Astrocyte of the spinal cord (primary cell): Measurements from ENCODE around the gene TTC39C.

Experiments used
- DNase-seq: peaks from one replicate; pipeline ENCODE4 v3.0.0; 2011; ENCODE audit warnings: low read depth, low spot score
- H3K4me3 ChIP-seq: 2 replicates; pipeline ENCODE4 v1.5.1; 2011; ENCODE audit warnings: low read depth, mild to moderate bottlenecking, low read length, moderate library complexity
- in situ Hi-C: cut with HindIII; loops from 2 replicates; pipeline ENCODE4 v1.10.0; 2017; ENCODE audit warnings: low sequenced_read_pairs
- TF ChIP-seq, protein P1 (sequence below): IDR thresholded peaks from 2 replicates; pipeline ENCODE4 v1.5.1; 2012; ENCODE audit warnings: low read depth, mild to moderate bottlenecking, low read length, inconsistent platforms

TTC39C gene

DNA sequence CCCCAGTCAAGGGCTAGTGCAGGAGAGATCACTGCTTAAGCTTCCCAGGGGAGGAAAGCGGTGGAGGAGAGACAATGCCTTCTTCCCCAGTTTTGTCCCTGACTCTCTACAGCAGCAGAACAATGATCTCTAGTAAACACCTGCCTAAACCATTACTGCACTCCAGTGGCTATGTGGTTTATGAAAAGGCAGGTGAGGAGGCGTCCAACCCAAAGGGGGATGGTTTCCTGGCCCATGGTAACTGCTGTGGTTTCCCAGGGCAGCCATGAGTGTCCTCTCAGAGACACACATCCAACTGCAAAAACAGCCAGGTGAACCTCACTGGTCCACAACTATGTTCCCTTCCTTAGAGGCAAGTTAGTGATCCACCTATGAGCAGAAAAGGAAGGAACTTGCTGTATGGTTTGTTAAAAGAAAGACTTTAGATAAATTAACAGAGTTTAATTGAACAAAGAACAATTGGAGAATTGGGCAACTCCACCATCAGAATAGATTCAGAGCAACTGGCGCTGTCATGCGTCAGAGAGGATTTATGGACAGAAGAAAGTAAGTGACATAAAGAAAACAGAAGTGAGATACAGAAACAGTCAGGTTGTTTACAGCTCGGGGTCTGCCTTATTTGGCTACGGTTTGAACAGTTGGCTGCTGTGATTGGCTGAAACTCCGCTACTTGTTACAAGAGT is 4.8 kb upstream of the TTC39C start:
- in situ Hi-C loops: no loop called here
- H3K4me3 ChIP-seq: no peak overlapping the region
- no peak for DNase-seq
- TF ChIP-seq, protein P1, sequence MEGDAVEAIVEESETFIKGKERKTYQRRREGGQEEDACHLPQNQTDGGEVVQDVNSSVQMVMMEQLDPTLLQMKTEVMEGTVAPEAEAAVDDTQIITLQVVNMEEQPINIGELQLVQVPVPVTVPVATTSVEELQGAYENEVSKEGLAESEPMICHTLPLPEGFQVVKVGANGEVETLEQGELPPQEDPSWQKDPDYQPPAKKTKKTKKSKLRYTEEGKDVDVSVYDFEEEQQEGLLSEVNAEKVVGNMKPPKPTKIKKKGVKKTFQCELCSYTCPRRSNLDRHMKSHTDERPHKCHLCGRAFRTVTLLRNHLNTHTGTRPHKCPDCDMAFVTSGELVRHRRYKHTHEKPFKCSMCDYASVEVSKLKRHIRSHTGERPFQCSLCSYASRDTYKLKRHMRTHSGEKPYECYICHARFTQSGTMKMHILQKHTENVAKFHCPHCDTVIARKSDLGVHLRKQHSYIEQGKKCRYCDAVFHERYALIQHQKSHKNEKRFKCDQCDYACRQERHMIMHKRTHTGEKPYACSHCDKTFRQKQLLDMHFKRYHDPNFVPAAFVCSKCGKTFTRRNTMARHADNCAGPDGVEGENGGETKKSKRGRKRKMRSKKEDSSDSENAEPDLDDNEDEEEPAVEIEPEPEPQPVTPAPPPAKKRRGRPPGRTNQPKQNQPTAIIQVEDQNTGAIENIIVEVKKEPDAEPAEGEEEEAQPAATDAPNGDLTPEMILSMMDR: no peak

- TF ChIP-seq, protein P1: no peak
- no peak for DNase-seq
- H3K4me3 ChIP-seq: no peak overlapping the region
- in situ Hi-C loops: no loop called here
Measured at GRCh38 chr18:24010673-24011072, 3.9 kb upstream of the TTC39C start.

GRCh38 chr18:24011123-24011917 is 3.2 kb upstream of the TTC39C start:
- in situ Hi-C loops: no loop called here
- TF ChIP-seq, protein P1: no peak
- no peak for DNase-seq
- H3K4me3 ChIP-seq: no peak overlapping the region

DNA sequence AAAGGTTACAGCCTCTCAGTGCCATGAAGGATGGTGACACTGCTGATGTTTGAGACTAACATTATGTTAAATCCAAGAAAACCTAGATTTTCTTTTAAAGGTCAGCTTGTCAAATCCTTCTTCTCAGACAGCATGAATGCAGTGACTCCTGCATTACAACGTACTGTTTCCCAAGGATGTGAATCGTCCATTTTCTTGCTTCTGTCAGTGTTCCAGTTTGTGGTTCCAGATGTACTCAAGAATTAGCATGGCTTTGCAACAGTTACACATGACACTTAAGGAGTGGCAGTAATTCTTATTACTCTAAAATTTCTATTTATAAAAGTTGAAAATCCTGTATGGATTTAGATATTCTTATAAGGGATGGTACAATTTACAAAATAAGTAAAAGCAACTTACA is 1.5 kb upstream of the TTC39C start:
- DNase-seq: no peak
- in situ Hi-C loops: no loop called here
- no peak overlapping the region for H3K4me3 ChIP-seq
- TF ChIP-seq, protein P1: no peak

DNA sequence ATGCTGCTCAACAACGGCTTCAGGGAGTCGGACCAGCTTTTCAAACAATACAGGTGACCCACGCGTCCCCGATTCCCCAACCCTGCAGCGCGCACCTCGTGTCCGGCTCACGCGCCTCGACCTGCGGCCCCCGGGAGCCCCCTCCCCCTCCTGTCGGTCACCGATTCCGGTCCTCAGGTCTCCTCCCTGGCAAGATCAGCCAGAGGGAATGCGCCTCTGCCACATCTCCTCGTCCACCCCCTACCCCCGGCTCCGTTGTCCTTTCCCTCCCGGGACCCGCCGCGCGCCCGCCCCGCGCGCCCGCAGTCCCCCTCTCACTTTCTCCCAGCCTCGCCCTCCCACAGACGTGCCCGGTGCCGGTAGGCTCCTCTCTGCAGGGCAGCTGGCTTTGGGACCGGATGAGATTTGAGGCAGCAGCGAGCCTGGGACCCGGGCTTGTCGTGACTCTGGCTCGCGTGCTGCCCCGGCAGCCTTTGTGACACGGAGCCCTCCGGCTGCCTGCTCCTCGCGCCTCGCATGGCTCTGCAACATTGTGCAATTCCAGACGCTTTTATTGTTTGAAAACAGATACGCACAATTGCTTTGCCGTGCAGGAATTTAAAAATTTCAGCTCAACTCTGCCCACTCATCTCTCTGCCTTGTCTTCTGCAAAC is 558 bp downstream of the TTC39C start:
- in situ Hi-C loops: no loop called here
- TF ChIP-seq, protein P1: no peak
- H3K4me3 ChIP-seq: peak overlapping the region; percentile 86
- DNase-seq: peak; percentile 44
